Measurements from ENCODE around the gene SERHL2.
"Not testable (repeated sequence)": the region's sequence is repeated elsewhere in the genome, so short reads cannot be mapped to it uniquely, and the experiment has no call there.

Gene SERHL2

GRCh38 chr22:42553475-42554361, at the start of gene SERHL2:
Gene SERHL2, plus strand, starts transcription at chr22:42553956. Its CDS starts 65 bp downstream, at chr22:42554021.
- DNase-seq (ENCODE audit: low read depth in 1 of 2, low spot score in 1 of 2) = peak; percentile 77 to 83

- not testable (repeated sequence) for DNase-seq (ENCODE audit: low read depth in 1 of 2, low spot score in 1 of 2)
Measured at GRCh38 chr22:42508327-42508974, 45.3 kb upstream of the SERHL2 start.

- DNase-seq (ENCODE audit: low read depth in 1 of 2, low spot score in 1 of 2) = not testable (repeated sequence)
Measured at GRCh38 chr22:42508975-42509364, 44.8 kb upstream of the SERHL2 start.

- no peak for DNase-seq (ENCODE audit: low read depth in 1 of 2, low spot score in 1 of 2)
Measured at GRCh38 chr22:42509548-42509947, 44.2 kb upstream of the SERHL2 start.

- no peak for DNase-seq (ENCODE audit: low read depth in 1 of 2, low spot score in 1 of 2)
Measured at GRCh38 chr22:42511401-42511891, 42.3 kb upstream of the SERHL2 start.

GRCh38 chr22:42512273-42512990, 41.3 kb upstream of the SERHL2 start:
- not testable (repeated sequence) for DNase-seq (ENCODE audit: low read depth in 1 of 2, low spot score in 1 of 2)

- DNase-seq (ENCODE audit: low read depth in 1 of 2, low spot score in 1 of 2) = not testable (repeated sequence)
Measured at GRCh38 chr22:42514331-42514730, 39.4 kb upstream of the SERHL2 start.

GRCh38 chr22:42515304-42515703, 38.5 kb upstream of the SERHL2 start:
- not testable (repeated sequence) for DNase-seq (ENCODE audit: low read depth in 1 of 2, low spot score in 1 of 2)

- DNase-seq (ENCODE audit: low read depth in 1 of 2, low spot score in 1 of 2) = no peak
Measured at GRCh38 chr22:42515896-42516295, 37.9 kb upstream of the SERHL2 start.

GRCh38 chr22:42517103-42517502, 36.7 kb upstream of the SERHL2 start:
- DNase-seq (ENCODE audit: low read depth in 1 of 2, low spot score in 1 of 2) = not testable (repeated sequence)

GRCh38 chr22:42518638-42519524, 34.9 kb upstream of the SERHL2 start:
- DNase-seq (ENCODE audit: low read depth in 1 of 2, low spot score in 1 of 2) = not testable (repeated sequence)

GRCh38 chr22:42519525-42520401, 34.0 kb upstream of the SERHL2 start, which contains the start of gene RRP7A:
Gene RRP7A, minus strand, starts transcription at chr22:42519796. Its CDS starts 10 bp downstream, at chr22:42519786.
- peak; percentile 76 to 82 for DNase-seq (ENCODE audit: low read depth in 1 of 2, low spot score in 1 of 2)

- DNase-seq (ENCODE audit: low read depth in 1 of 2, low spot score in 1 of 2) = no peak
Measured at GRCh38 chr22:42521228-42521546, 32.6 kb upstream of the SERHL2 start.

- no peak for DNase-seq (ENCODE audit: low read depth in 1 of 2, low spot score in 1 of 2)
Measured at GRCh38 chr22:42522546-42522945, 31.2 kb upstream of the SERHL2 start.

GRCh38 chr22:42528591-42529307, 25.0 kb upstream of the SERHL2 start:
- no peak for DNase-seq (ENCODE audit: low read depth in 1 of 2, low spot score in 1 of 2)

- DNase-seq (ENCODE audit: low read depth in 1 of 2, low spot score in 1 of 2) = not testable (repeated sequence)
Measured at GRCh38 chr22:42529435-42529834, 24.3 kb upstream of the SERHL2 start.

- DNase-seq (ENCODE audit: low read depth in 1 of 2, low spot score in 1 of 2) = not testable (repeated sequence)
Measured at GRCh38 chr22:42531401-42532084, 22.2 kb upstream of the SERHL2 start.

GRCh38 chr22:42533638-42533977, 20.1 kb upstream of the SERHL2 start:
- DNase-seq (ENCODE audit: low read depth in 1 of 2, low spot score in 1 of 2) = no peak

Measured in stimulated activated CD4-positive, alpha-beta T cell treated with anti-CD3 and anti-CD28 coated beads, Interleukin-15, amount 100 ng/mL, for 1 hour (primary cell).